ENCODE data around the gene ATP8A2.
"Not testable (repeated sequence)": the region's sequence is repeated elsewhere in the genome, so short reads cannot be mapped to it uniquely, and the experiment has no call there.

- TF ChIP-seq POLR2AphosphoS5 (IDR thresholded peaks at IDR 0.05; ENCODE audit: borderline replicate concordance, low read depth, low read length); EZH2 (IDR thresholded peaks at IDR 0.05); FOXP2 (optimal IDR thresholded peaks at IDR 0.05; ENCODE audit: control extremely low read depth, extremely low read length, insufficient read depth): not testable (repeated sequence)
Observed at GRCh38 chr13:25772534-25772933, 400.8 kb downstream of the ATP8A2 start.
